Esophagus muscularis mucosa (tissue), 4 donors: ENCODE measurements around the gene PLA2G6. TPM values are rescaled to one million over a fixed set of nuclear protein-coding genes. Genes with fewer than 3 reads are reported as not detected.

ENCODE experiments used
- DNase-seq: peaks from one replicate; pipeline ENCODE4 v3.0.0-alpha.2; 2017; ENCODE audit errors: extremely low spot score
- H3K27ac ChIP-seq, 4 donors: fragments of 200-600 bp; sonication (generic); replicated peaks in 1 of 4; 1 replicate in 3 of 4; 2 replicates in 1 of 4; pipeline ENCODE4 v1.5.1; 2016 to 2019; ENCODE audit warnings: mild to moderate bottlenecking in 1 of 4
- H3K27me3 ChIP-seq, 4 donors: fragments of 200-600 bp; sonication (generic); one replicate each; pipeline versions ENCODE4 v1.5.1 to v1.6.0; 2016 to 2019
- H3K36me3 ChIP-seq, 4 donors: fragments of 200-600 bp; sonication (generic); one replicate each; pipeline ENCODE4 v1.5.1; 2016 to 2019
- H3K4me1 ChIP-seq, 4 donors: fragments of 200-600 bp; sonication (generic); one replicate each; pipeline ENCODE4 v1.5.1; 2016 to 2019
- H3K4me3 ChIP-seq, 4 donors: fragments of 200-600 bp; sonication (generic); 1 replicate in 2 of 4; 2 replicates in 2 of 4; pipeline ENCODE4 v1.5.1; 2016 to 2019; ENCODE audit warnings: mild to moderate bottlenecking in 4 of 4, moderate library complexity in 1 of 4
- H3K9me3 ChIP-seq, 4 donors: fragments of 200-600 bp; sonication (generic); 1 replicate in 3 of 4; 2 replicates in 1 of 4; pipeline ENCODE4 v1.5.1; 2016 to 2019
- EP300 ChIP-seq: sonication (generic); formaldehyde crosslinking; IDR thresholded peaks from one replicate; pipeline ENCODE4 v1.6.1; 2017; ENCODE audit warnings: antibody characterized with exemption
- POLR2A ChIP-seq: fragments of 450-650 bp; IDR thresholded peaks from one replicate; pipeline ENCODE4 v1.6.1; 2017; ENCODE audit warnings: antibody characterized with exemption, moderate library complexity, mild to moderate bottlenecking, low read depth
- POLR2AphosphoS5 ChIP-seq, 2 donors: sonication (generic); formaldehyde crosslinking; IDR thresholded peaks; one replicate each; pipeline ENCODE4 v1.6.1; 2017; ENCODE audit warnings: antibody characterized with exemption in 2 of 2
- WGBS: methylation state at CpG from one replicate; pipeline ENCODE4 v1.1.5; 2018; 5-methylcytosine and 5-hydroxymethylcytosine counted together
- intact Hi-C: fragments of 100-400 bp; cut with DNase I; formaldehyde crosslinking; loops from one replicate; pipeline ENCODE4 v1.15.1; 2023
- total RNA-seq, 4 donors: library from RNA; depleted of rRNA; stranded (reverse); fragments of >200 nt; gene quantifications; one replicate each; pipeline versions ENCODE4 v1.1.0 to v1.2.1, GENCODE V29; 2016
- TF ChIP-seq, protein P1 (sequence below), 3 experiments: fragments of 200-600 bp in 2 of 3; fragments of 450-650 bp in 1 of 3; sonication (generic) in 2 of 3; IDR thresholded peaks; one replicate each; pipeline ENCODE4 v1.5.1; 2017 to 2019; ENCODE audit warnings: antibody characterized with exemption in 3 of 3, mild to moderate bottlenecking in 2 of 3, moderate library complexity in 1 of 3

The PLA2G6 gene
- total RNA-seq, 4 donors from 2014 or later, result 13.9 to 18.3 (median 15.6) TPM

DNA sequence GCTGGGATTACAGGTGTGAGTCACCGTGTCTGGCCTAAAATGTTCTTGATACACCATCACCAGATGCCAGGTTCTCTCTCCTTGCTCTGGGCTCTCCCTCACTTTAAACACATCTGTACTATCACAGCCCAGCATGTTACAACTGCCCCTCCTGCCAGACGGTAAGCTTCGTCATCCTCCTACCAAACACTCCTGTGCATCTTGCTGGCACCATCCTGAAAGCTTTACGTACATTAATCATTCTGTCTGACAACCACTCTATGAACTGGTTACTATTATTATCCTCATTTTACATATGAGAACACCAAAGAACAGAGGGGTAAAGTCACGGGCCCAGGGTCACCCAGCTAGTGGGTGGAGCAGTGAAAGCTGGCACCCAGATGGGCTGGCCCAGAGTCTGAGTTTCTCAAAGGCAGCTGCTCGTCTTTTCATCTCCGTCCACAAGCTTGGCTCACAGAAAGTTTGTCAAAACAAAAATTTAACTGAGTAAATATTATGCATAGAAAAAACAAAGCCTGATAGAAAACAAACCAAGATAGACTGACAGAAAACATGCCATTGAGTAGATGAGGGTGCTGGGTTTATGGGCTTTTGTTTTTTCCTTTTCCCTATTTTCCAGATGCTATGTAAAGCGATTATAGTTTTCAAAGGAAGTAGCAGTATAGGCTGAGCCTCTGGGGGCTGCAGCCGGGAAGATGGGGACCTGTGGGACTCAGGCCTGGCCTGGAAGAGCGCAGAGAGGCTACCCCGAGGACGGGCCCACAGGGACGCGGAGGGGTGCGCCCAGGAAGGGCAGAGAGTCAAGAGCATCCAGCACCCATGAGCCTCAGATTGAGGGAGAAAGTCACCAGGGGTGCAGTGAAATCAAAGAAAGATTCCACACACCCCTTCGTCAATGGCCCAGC lies 9.5 kb downstream of the PLA2G6 start:
- TF ChIP-seq POLR2AphosphoS5 (IDR thresholded peaks at IDR 0.05) (no peak), EP300 (no peak), POLR2A (no peak)
- TF ChIP-seq, protein P1, sequence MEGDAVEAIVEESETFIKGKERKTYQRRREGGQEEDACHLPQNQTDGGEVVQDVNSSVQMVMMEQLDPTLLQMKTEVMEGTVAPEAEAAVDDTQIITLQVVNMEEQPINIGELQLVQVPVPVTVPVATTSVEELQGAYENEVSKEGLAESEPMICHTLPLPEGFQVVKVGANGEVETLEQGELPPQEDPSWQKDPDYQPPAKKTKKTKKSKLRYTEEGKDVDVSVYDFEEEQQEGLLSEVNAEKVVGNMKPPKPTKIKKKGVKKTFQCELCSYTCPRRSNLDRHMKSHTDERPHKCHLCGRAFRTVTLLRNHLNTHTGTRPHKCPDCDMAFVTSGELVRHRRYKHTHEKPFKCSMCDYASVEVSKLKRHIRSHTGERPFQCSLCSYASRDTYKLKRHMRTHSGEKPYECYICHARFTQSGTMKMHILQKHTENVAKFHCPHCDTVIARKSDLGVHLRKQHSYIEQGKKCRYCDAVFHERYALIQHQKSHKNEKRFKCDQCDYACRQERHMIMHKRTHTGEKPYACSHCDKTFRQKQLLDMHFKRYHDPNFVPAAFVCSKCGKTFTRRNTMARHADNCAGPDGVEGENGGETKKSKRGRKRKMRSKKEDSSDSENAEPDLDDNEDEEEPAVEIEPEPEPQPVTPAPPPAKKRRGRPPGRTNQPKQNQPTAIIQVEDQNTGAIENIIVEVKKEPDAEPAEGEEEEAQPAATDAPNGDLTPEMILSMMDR (IDR thresholded peaks at IDR 0.05), result no peak
- Histone ChIP-seq H3K4me1 (peaks cover 42 to 63% (median 56%) of the 10 kb centered on the region in 4 donors), H3K27ac (peak overlapping the region in 3 of 4 donors; percentile 19 to 45 (median 42)), H3K9me3 (no peaks in the 10 kb centered on the region), H3K36me3 (peaks cover 0 to 7% (median 4%) of the 10 kb centered on the region in 4 donors), H3K27me3 (no peaks in the 10 kb centered on the region), H3K4me3 (no peak overlapping the region)
- no peak for DNase-seq
- WGBS, result 76% methylated on average over 16 of the region's 16 CpGs
- intact Hi-C loops, result no loop called here

DNA sequence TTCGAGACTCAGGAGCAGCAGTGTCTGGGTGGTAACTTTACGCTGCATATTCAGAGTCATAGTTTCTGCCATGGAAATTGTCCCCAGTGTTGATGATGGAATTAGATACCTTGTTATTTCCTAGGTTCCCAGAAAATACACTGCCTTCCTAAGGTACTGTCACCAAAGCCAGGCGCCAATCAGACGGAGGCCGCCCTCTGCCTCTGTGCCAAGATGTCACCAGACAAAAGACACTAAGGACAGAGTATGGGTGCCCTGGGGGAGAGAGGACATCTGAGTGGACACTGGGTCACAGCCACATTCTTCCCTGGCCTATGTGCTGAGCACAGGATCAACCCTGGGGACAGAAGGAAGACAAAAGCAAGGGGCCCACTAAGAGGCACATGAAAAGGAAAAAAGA lies 11.2 kb downstream of the PLA2G6 start:
- TF ChIP-seq POLR2AphosphoS5 (IDR thresholded peaks at IDR 0.05) (no peak), POLR2A (no peak), EP300 (no peak)
- TF ChIP-seq, protein P1 (IDR thresholded peaks at IDR 0.05), result no peak
- WGBS, result 97% methylated on average over 5 of the region's 5 CpGs
- Histone ChIP-seq H3K4me3 (no peak overlapping the region), H3K4me1 (peaks cover 27 to 47% (median 42%) of the 10 kb centered on the region in 4 donors), H3K27me3 (no peaks in the 10 kb centered on the region), H3K9me3 (no peaks in the 10 kb centered on the region), H3K27ac (no peak overlapping the region), H3K36me3 (peaks cover 0 to 13% (median 5%) of the 10 kb centered on the region in 4 donors)
- no peak for DNase-seq
- intact Hi-C loops, result no loop called here

DNA sequence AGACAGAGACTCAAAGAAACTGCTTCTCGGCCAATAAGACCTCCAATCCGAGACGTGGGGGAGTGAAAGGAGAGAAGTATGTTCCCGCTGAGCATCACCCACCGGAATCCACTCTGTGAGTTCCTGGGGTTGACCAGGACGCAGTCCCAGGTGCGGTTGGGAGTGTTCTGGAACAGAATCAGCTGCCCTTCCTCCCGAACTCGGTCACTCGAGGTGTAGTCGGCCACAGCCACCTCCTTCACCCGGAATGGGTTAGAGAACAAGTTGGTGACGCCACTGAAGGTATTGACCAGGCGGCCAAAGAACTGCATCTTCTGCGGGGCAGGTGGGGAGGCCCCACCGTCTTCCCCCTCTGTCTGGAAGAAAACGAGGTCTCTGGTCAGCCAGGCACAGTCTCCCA lies 12.5 kb downstream of the PLA2G6 start:
- Histone ChIP-seq H3K9me3 (no peaks in the 10 kb centered on the region), H3K27ac (no peak overlapping the region), H3K4me1 (peaks cover 24 to 35% (median 33%) of the 10 kb centered on the region in 4 donors), H3K4me3 (no peak overlapping the region), H3K36me3 (peaks cover 0 to 19% (median 9%) of the 10 kb centered on the region in 4 donors), H3K27me3 (no peaks in the 10 kb centered on the region)
- TF ChIP-seq, protein P1 (IDR thresholded peaks at IDR 0.05), result no peak
- TF ChIP-seq POLR2AphosphoS5 (IDR thresholded peaks at IDR 0.05) (no peak), EP300 (no peak), POLR2A (no peak)
- no peak for DNase-seq
- intact Hi-C loops, result no loop called here
- 95% methylated on average over 17 of the region's 17 CpGs for WGBS

DNA sequence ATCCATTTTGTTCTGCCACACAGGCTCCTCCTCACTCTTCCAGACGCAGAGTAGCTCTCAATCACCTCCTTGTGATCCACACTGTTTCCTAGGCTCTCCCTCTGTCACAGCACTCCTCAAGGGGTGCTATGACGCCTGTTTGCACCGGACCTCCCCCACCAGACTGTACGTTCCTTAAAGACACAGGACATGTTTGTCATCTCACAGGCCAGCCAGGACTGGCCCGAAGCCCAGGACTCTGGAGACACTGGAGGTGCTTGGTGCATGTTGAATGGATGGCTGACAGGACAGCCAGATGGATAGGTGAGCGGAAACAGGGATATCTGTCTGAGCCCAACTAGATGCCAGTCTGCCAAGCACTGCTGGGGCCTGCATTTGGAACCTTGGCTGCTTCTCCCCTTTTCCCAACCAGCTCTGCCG lies 13.6 kb downstream of the PLA2G6 start:
- TF ChIP-seq, protein P1 (IDR thresholded peaks at IDR 0.05), result no peak
- TF ChIP-seq POLR2A, result no peak
- no peak for TF ChIP-seq EP300
- TF ChIP-seq POLR2AphosphoS5 (IDR thresholded peaks at IDR 0.05), result peak in 1 of 2 donors; percentile 43
- no peak overlapping the region for H3K4me3 ChIP-seq
- no peaks in the 10 kb centered on the region for H3K27me3 ChIP-seq
- intact Hi-C loops, result no loop called here
- WGBS, result 51% methylated on average over 6 of the region's 7 CpGs
- no peaks in the 10 kb centered on the region for H3K9me3 ChIP-seq
- H3K4me1 ChIP-seq, result peaks cover 21 to 29% (median 26%) of the 10 kb centered on the region in 4 donors
- peaks cover 0 to 25% (median 9%) of the 10 kb centered on the region in 4 donors for H3K36me3 ChIP-seq
- H3K27ac ChIP-seq, result peak overlapping the region in 1 of 4 donors; percentile 3
- no peak for DNase-seq
